ENCODE results near the gene DAB2.

The DAB2 gene

DNA sequence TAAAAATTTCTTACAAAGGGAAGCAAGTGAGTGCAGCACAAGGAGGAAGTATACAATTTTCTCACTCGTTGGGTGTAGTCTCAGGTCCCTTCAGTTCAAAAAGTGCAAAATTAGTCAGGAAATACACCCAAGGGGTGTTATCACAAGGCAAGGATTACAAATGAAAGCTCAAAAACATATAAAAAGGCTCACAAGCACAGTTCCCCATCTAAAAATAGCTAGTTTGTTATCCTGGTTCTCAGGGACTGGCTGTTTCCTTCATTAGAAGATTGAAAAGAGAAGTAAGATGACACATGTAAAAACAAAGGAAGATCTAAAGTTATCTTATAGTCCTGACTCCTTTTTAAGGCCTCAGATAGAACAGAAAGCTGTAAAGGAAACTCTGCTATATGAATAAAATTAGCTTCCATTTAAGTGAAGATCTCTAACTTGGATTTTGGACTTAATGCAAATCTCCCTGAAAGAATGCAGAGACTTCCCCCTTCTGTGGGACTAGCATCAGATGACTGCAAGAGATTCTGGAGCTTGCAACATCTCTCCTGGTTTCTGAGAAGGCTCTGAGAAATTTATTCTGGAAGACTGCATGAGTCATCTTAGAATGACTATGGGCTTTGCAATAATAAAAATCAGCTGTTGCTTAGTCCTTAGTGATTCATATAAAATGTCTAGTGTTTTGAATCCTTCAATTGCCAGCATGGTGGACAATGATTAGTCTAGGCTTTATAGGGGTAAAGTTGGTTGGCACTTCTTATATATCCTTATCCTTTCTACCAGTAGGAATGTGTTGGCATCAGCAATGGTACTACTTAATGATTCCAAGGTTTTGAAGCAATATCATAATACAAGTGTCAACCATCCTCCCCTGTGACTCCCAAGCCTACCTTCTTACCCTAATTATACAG is 25.4 kb downstream of the DAB2 start:
- TF ChIP-seq, protein P1, sequence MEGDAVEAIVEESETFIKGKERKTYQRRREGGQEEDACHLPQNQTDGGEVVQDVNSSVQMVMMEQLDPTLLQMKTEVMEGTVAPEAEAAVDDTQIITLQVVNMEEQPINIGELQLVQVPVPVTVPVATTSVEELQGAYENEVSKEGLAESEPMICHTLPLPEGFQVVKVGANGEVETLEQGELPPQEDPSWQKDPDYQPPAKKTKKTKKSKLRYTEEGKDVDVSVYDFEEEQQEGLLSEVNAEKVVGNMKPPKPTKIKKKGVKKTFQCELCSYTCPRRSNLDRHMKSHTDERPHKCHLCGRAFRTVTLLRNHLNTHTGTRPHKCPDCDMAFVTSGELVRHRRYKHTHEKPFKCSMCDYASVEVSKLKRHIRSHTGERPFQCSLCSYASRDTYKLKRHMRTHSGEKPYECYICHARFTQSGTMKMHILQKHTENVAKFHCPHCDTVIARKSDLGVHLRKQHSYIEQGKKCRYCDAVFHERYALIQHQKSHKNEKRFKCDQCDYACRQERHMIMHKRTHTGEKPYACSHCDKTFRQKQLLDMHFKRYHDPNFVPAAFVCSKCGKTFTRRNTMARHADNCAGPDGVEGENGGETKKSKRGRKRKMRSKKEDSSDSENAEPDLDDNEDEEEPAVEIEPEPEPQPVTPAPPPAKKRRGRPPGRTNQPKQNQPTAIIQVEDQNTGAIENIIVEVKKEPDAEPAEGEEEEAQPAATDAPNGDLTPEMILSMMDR (IDR thresholded peaks at IDR 0.05; ENCODE audit: control insufficient read depth, insufficient read depth, low read depth, low read length, missing control alignments) = no peak
- DNase-seq (ENCODE audit: low read depth) = peak; percentile 96
- H3K4me3 ChIP-seq (ENCODE audit: control insufficient read depth, low read depth, low read length) = no peak overlapping the region

DNA sequence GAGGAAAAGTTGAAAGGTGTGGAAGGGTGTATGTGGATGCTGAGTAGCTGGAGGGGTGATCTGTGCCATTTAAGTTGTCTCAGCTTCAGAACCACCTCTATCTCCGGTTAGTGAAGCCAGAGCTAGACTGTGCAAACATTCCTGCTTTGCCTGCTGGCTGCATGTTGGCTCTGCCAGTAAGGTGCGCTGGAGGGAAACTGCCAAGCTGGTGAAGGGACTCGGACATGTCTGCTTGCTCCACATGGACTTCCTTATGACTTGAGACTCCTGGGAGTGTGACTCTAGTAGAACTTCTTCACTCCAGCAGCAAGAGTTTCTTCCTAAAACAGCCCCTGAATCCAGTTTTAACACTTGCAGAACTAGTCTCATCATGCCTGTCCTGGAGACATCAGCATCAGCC is 27.9 kb downstream of the DAB2 start:
- no peak overlapping the region for H3K4me3 ChIP-seq (ENCODE audit: control insufficient read depth, low read depth, low read length)
- DNase-seq (ENCODE audit: low read depth) = no peak
- TF ChIP-seq, protein P1 (IDR thresholded peaks at IDR 0.05; ENCODE audit: control insufficient read depth, insufficient read depth, low read depth, low read length, missing control alignments) = no peak

DNA sequence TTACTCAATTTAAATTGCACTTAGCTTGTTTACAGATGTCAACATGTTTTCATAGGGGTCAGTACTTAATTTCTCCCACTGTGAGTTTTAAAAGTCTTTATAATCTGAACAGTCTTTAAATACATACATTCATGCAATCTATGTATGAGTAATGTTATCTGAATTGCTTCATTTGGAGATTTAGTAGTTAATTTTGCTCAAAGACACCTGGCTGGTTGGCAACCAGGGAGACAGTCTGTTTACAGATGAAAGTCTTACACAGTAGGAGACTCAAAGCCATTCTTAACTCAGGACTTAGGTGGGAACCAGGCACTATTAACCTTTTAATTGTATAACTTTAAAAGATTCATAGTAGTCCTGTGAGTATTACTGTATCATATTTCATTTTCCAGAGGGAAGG is 29.3 kb downstream of the DAB2 start:
- TF ChIP-seq, protein P1 (IDR thresholded peaks at IDR 0.05; ENCODE audit: control insufficient read depth, insufficient read depth, low read depth, low read length, missing control alignments) = no peak
- H3K4me3 ChIP-seq (ENCODE audit: control insufficient read depth, low read depth, low read length) = no peak overlapping the region
- DNase-seq (ENCODE audit: low read depth) = no peak

DNA sequence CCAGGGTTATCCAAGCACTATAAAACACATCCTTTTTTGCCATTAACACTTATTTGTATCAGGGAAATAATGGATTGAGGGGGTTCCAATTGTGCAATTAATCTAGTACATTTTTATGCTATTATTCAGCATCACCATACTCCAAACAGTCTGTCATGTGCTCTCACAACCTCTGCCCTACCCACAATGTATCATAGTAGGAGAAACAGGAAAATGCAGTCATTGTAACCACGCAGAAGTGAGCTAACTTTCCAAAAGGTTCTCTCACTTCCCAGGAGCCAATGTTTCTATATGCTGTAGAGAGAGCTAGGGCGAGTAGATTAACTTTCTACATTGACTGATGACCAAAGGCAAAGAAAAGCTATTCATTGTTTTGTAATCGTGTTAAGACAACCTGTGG is 29.8 kb downstream of the DAB2 start:
- H3K4me3 ChIP-seq (ENCODE audit: control insufficient read depth, low read depth, low read length) = no peak overlapping the region
- TF ChIP-seq, protein P1 (IDR thresholded peaks at IDR 0.05; ENCODE audit: control insufficient read depth, insufficient read depth, low read depth, low read length, missing control alignments) = no peak
- DNase-seq (ENCODE audit: low read depth) = peak; percentile 37

DNA sequence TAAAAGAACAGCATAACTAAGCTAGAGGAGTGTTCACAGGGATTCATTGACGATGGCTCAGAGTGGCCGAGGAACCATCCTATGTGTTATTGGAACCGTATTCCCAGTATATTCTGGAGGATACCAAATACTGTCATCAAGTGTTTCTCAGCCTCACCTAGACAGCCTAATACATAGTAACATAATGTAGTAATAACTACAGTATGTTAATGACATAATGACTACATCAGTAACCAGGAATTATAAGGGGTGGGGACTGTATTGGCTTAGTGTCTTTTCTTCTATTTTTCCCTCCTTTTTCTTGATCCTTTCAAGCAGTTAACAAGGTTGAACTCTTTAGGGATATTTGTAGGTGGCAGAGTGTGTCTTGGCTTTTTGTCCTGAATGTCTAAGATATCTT is 33.8 kb downstream of the DAB2 start:
- H3K4me3 ChIP-seq (ENCODE audit: control insufficient read depth, low read depth, low read length) = no peak overlapping the region
- no peak for DNase-seq (ENCODE audit: low read depth)
- TF ChIP-seq, protein P1 (IDR thresholded peaks at IDR 0.05; ENCODE audit: control insufficient read depth, insufficient read depth, low read depth, low read length, missing control alignments) = no peak

DNA sequence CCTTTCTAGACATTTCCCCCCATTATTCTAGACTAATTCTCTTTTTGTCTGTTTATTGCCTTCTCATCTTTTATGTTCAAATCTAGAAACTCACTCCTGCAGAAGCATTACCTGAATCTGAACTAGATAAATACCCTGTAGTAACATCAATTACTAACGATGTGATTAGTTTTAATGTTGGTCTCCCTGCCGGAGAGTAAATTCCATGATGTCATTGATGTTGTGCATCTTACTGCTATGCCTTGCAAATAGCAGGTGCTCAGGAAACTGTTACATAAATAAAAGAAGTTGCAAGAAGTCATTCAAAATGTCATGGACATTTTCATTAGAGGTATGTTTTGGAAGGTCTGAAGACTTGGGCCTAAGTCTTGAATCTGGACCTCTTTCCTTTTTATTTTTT is 37.5 kb downstream of the DAB2 start:
- H3K4me3 ChIP-seq (ENCODE audit: control insufficient read depth, low read depth, low read length) = no peak overlapping the region
- DNase-seq (ENCODE audit: low read depth) = no peak
- TF ChIP-seq, protein P1 (IDR thresholded peaks at IDR 0.05; ENCODE audit: control insufficient read depth, insufficient read depth, low read depth, low read length, missing control alignments) = no peak

Measured in AG09309 (cell line).